ENCODE data around the gene PPP1R18. TPM values are rescaled to one million over a fixed set of nuclear protein-coding genes. Genes with fewer than 3 reads are reported as not detected.
"Not testable (repeated sequence)": the region's sequence is repeated elsewhere in the genome, so short reads cannot be mapped to it uniquely, and the experiment has no call there.

PPP1R18 gene
- total RNA-seq, 1 experiment from 2014 or later, result 105 TPM

- DNase-seq (ENCODE audit: low read depth), result peak; percentile 58
Observed at GRCh38 chr6:30720738-30721197, 34.3 kb upstream of the PPP1R18 start.

GRCh38 chr6:30719791-30720737, 33.6 kb upstream of the PPP1R18 start, which contains the start of gene TUBB:
Gene TUBB, plus strand, starts transcription at chr6:30720352. Its CDS starts 155 bp downstream, at chr6:30720507.
- peak; percentile 99 for DNase-seq (ENCODE audit: low read depth)

GRCh38 chr6:30719356-30719755, 32.9 kb upstream of the PPP1R18 start:
- no peak for DNase-seq (ENCODE audit: low read depth)

DNA sequence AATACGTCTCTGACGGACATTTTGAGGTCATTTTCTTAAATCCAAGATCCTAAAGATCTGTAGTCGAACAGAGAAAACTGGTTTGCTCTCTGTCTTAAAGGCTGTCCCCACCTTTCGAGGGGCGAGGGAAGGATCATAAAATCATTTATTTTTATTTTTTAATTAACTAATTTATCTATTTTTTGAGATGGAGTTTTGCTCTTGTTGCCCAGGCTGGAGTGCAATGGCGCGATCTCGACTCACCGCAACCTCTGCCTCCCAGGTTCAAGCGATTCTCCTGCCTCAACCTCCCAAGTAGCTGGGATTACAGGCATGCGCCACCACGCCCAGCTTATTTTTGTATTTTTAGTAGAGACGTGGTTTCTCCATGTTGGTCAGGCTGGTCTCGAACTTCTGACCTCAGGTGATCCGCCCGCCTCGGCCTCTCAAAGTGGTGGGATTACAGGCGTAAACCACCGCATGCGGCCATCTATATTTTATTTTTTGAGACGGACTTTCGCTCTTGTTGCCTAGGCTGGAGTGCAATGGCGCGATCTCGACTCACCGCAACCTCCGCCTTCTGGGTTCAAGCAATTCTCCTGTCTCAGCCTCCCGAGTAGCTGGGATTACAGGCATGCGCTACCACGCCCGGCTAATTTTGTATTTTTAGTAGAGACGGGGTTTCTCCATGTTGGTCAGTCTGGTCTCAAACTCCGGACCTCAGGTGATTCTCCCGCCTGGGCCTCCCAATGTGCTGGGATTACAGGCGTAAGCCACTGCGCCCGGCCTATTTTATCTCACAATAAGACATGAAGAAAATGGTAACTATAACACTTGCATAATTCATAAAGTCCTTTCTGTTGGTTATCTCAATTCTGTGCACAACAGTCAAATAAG, 31.6 kb upstream of the PPP1R18 start:
- not testable (repeated sequence) for DNase-seq (ENCODE audit: low read depth)

DNA sequence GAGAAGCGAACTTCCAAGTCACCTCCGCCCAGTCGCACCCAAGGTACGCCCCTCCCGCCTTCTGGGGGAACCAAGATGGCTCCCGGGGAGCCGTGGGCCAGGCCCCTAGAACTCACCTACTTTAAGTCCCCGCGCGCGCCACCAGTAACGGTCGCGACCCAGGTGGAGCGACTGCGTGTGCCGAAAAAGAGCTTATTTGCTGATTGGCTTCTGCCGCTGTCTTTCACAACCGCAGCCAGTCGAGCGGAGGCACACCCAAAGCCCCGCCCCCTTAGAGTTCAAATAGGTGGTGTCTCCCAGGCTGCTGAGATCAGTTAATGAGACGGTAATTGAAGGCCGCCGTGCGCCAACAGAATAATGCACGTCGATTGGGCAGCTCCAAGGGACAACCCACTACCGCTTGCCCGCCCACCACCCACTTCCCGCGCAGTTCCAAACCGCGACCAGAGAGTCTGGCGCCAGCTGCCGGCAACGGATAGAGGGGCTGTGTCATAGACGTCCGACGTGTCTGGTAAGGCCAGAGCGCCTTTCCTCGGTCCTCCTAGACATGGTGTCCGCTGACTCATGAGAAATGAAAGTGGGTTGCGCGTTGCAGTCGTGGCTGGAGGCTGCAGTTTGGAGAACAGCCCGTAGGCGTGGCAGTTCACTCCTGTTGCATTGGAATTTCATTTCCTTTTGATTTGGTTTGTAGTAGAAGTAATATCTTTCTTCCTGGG, 30.8 kb upstream of the PPP1R18 start, which contains the start of gene MDC1:
Gene MDC1, minus strand, starts transcription at position 153 of the 716 bp plus-strand sequence. CDS start 2,106 bp downstream, outside the sequence.
- DNase-seq (ENCODE audit: low read depth), result peak; percentile 100

DNA sequence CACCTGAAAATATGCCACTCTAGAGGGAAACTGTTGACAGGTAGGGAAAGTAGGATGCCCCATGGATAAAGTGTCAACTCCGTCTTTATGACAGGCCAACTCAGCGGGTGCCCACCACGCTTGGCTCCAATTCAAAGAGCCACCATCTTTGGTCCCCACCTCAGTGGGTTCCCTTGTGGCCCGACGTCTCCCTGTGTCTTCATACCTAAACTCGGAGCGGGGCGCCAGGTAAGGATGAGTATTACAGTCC, 30.4 kb upstream of the PPP1R18 start:
- DNase-seq (ENCODE audit: low read depth), result no peak

- no peak for DNase-seq (ENCODE audit: low read depth)
Observed at GRCh38 chr6:30714263-30714662, 27.8 kb upstream of the PPP1R18 start.

GRCh38 chr6:30712441-30712945, 26.0 kb upstream of the PPP1R18 start:
- no peak for DNase-seq (ENCODE audit: low read depth)

- no peak for DNase-seq (ENCODE audit: low read depth)
Observed at GRCh38 chr6:30711758-30712380, 25.4 kb upstream of the PPP1R18 start.

DNA sequence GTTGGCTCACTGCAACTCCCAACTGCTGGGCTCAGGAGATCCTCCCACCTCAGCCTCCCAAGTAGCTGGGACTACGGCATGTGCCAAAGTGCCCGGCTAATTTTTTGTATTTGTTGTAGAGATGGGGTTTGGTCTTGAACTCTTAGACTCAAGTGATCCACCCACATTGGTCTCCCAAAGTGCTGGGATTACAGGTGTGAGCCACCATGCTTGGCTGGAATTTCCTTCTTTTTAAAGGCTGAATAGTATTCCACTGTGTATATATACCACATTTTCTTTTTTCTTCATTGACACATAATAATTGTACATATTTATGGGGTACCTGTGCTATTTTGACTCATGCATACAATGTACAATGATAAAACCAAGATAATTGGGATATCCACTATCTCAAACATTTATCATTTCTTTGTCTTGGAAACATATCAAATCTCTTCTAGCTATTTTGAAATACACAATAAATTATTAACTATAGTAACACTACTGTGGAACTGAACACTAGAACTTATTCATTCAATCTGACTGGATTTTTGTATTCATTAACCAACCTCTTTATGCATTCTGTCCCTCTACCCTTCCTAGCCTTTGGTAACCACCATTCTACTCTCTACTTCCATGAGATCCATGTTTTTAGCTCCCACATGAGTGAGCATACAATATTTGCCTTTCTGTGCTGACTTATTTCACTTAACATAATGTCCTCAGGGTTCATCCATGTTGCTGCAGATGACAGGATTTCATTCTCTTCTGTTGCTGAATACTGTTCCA, 22.8 kb upstream of the PPP1R18 start:
- no peak for DNase-seq (ENCODE audit: low read depth)

DNA sequence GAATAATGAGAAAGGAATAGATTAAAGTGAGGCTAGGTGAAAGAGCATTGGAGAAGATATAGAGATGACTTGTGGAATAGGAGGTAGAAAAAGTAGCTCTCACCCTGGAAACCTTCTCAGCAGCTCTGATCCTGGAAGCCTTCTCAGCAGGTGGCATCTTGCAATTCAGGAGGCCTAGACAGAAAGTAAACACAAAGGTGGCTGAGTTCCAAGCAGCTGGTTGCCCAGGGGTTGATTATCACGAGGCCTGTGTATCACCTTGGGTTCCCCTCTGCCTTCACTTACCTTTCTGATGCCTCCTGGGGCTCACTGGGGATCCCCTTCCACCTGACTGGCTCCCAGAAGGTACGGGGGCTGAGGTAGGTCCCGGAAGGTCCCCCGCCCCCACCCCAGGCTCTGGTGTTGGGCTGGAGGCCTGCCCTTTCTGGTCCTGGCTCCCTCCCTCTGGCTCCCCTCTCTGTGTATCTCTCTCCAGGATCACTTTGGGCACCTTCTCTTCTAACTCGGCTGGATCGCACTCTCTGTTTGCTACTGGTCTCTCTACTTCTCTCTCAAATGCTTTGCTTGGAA, 20.9 kb upstream of the PPP1R18 start:
- DNase-seq (ENCODE audit: low read depth), result no peak

DNA sequence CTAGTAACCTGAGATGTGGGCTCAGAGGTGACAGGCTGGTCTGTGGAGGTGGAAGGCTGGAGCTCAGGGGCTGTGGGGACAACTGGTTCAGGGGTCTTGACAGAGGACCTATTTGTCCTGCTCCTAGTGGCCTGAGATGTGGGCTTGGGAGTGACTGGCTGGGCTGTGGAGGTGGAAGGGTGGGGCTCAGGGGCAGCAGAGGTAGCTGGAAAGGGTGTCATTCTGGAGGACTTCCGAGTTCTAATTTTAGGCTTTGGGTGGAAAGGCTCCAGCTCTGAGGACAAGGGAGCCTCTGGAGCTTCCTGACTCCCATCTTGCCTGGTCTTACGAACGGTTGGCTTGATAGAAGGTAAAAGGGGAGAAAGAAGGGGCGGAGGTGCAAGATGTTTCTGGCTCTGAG, 19.2 kb upstream of the PPP1R18 start:
- no peak for DNase-seq (ENCODE audit: low read depth)

DNA sequence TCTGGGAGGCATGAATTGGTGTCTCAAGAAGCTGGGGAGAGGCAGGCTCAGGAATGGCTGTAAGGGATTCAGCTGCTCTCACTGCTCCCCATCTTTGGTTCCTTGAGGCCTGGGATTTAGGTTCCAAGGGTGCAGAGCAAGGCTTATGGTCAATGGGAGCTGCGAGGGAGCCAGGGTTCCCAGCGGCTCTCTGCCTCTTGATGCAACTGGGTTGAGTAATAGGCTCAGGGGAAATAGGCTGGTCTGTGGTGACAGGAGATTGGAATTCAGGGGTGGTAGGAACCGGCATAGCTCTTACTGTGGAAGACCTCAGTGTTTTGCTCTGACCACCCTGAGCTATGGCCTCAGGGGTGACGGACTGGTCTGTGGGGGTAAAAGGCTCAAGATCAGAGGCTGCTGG, 17.4 kb upstream of the PPP1R18 start:
- DNase-seq (ENCODE audit: low read depth), result no peak

- no peak for DNase-seq (ENCODE audit: low read depth)
Observed at GRCh38 chr6:30703011-30703410, 16.6 kb upstream of the PPP1R18 start.

DNA sequence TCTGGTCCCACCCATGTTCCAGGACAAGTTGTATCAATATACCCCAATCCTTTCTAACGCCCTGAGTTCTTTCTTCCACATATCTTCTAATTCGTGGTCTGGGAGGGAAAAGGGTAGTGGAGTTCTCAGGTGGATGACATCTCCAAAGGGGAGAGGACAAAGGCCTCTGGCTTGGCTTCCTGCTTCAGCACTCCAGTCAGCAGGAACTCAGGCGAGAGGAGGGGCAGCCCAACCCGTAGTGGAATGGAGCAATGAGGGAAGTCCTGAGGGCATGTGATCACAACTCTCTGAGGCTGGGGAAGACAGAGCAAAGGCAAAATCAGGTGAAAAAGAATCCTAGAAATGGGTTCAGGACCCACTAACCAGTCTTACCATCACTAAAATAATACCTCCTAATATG, 13.9 kb upstream of the PPP1R18 start:
- no peak for DNase-seq (ENCODE audit: low read depth)

DNA sequence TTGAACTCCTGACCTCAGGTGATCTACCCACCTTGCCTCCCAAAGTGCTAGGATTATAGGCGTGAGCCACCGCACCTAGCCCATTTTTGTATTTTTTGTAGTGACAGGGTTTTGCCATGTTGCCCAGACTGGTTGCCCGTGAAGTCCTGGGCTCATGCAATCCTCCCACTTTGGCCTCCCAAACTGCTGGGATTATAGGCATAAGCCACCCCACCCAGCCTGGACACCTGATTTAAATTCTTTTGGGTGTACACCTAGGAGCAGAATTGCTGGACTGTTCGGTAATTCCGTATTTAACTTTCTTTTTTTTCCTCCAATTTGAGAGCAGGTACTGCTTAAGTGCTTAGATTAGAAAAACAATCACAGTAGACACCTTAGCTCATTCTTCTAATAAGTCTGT, 10.0 kb upstream of the PPP1R18 start:
- DNase-seq (ENCODE audit: low read depth), result no peak

GRCh38 chr6:30691208-30691847, 4.9 kb upstream of the PPP1R18 start:
- no peak for DNase-seq (ENCODE audit: low read depth)

DNA sequence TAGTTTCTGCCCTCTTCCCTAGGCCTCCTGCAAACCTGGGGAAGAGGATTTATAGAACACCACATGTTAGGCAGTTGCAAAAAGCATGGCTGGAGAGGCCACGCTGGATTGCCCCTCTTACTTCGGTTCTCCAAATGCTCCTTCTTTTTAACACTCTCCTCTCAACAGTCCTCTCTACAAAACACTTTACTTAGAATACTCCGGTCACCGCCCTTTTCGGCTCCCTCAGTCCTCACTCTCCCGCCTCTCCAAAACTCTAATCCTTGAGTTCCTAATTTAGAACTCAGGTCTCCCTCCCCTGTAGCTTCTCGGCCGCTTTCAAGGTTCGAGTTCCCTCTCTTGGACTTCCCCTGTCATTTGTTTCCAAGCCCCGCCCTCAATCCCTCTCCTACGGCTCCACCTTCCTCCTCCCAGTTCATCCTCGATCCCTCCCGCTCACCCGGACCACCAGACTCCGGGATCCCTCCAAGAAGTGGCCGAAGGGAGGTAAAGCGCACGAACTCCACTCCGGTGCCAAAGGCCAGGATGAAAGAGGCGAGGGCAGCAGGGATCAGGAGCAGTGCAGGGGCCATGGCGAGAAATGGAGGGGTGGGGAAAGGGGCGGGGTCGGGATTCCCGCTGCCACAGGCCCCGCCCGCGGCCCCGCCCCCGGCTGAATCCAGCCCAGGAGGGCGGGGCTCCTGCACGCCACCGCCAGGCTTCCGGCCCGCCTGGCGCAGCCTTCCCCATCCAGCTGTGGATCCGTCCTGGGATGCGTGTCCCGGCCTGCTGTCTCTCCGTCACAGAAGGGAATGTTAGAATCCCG, 4.2 kb upstream of the PPP1R18 start, which contains the start of gene NRM:
Gene NRM, minus strand, starts transcription at position 582 of the 805 bp plus-strand sequence. Its CDS starts 10 bp downstream, at position 572.
- DNase-seq (ENCODE audit: low read depth), result peak; percentile 89
